Bone marrow (tissue), 2 donors: ENCODE measurements around the gene GTPBP4.

Experiments
- DNase-seq, 2 donors: peaks; one replicate each; lab custom pipeline; 2025; lab: John Stamatoyannopoulos, UW

The GTPBP4 gene

GRCh38 chr10:987870-988666 is at the start of gene GTPBP4:
TSS of gene GTPBP4 (plus strand) at chr10:988434. CDS start at chr10:988480, 46 bp downstream.
- DNase-seq, result peak; percentile 87 to 97

- no peak for DNase-seq
These were observed 49.1 kb upstream of the GTPBP4 start for GRCh38 chr10:938941-939678.

- no peak for DNase-seq
These were observed 44.8 kb upstream of the GTPBP4 start for GRCh38 chr10:943334-944033.

GRCh38 chr10:944034-944831 is 44.0 kb upstream of the GTPBP4 start:
- DNase-seq, result peak; percentile 44 to 96

GRCh38 chr10:945778-946177 is 42.5 kb upstream of the GTPBP4 start:
- no peak for DNase-seq

GRCh38 chr10:947051-947450 is 41.2 kb upstream of the GTPBP4 start:
- no peak for DNase-seq

DNA sequence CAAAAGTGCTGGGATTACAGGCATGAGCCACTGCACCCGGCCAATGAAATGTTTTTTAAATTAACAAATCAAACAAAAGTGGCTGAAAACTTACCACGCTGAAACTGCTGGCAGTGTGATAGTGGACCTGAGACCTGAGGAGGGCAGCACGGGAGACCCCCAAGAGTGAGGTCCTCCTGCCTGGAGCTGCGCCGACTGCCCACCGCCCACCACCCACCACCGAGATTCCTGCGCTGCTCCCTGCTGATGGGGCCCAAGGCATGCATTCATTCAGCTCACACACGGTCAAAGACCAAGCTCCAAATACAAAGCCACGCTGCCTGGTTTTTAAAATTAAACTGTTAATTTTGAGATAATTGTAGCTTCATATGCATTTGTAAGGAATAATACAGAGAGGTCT is 40.4 kb upstream of the GTPBP4 start:
- no peak for DNase-seq

- no peak for DNase-seq
These were observed 39.9 kb upstream of the GTPBP4 start for GRCh38 chr10:948347-948746.

DNA sequence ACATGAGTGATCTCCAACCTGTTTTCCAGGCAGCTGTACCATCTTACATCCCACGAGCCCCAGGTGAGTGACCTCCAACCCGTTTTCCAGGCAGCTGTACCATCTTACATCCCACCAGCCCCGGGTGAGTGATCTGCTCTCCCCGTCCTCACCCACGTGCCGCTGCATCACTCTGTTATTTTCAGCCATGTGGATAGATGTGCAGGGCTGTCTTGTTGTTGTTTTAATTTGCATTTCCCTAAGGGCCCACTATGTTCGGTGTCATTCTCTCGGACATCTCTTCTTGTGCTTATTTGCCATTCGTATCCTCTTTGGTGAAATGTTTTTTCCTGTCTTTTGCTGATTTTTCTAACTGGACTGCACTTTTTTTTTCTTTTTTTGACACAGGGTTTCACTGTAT is 38.8 kb upstream of the GTPBP4 start:
- no peak for DNase-seq

- DNase-seq, result no peak
These were observed 34.4 kb upstream of the GTPBP4 start for GRCh38 chr10:953836-954235.

DNA sequence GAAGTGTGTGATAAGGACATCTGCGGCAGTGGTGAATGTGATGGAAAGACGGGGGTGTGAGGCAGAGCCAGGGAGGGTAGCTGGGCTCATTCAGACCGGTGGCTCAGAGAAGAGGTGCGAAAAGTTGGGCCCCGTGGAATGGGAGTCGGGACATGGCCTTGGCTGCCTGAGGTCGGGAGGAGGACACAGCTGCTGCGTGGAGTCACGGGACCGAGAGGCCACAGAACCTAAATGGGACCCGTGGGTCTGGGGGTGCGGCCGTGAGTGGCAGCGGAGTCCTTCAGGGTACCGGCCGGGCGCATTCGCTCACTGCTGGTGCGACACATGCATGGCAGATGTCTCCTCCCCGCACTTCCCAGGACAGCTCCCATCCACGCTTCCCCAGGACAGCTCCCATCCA is 33.8 kb upstream of the GTPBP4 start:
- DNase-seq, result no peak

DNA sequence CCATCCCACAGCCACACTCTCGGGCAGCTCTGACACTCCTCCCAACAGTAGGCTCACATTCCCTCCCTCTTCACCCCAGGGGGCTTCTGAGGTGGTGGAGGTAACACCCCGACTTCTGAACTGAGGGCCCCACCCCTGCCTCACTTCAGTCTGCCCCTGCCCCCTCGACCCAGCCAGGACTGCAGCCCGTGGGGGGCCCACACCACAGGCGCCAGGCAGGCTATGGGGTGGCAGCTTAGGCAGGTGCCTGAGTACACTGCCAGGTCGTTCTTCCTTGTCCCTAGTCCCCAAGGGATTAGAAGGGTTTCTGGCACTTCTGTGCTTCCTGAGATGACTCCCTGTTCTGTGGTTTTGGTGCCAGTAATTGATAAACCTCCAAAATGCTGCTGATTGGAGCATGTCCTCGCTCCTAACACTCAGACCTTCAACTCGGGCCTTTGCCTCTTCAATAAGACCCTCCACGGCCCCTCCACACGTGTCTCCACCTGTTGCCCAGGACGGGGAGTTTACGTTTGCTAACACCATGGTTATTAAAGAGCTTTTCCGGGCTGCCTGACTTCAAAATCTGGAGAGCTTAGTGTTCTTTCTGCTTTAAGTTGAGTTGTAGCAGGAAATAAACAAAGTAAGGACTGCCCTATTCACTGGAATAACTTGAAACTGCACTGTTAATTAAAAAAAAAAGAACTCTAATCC is 33.0 kb upstream of the GTPBP4 start:
- DNase-seq, result no peak

- DNase-seq, result no peak
These were observed 32.4 kb upstream of the GTPBP4 start for GRCh38 chr10:955820-956217.

DNA sequence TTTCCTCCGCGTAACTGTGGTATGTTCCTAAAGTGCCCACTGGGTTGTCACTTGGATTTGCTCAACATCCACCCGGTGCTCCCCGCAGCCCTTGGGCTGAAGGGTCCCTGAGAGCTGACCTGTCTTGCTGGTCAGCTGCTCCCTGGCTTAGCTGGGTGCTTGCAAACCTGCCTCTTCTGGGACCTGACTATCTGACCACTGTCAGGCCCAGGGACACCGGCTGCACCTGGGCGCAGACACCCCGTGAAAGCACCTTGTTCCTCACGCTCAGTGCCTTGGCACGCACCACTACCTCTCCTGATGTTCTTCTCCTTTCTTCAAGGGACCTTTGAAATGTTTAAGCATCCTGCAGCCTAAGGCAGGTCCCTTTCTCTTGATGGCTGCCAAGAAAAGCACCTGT is 30.1 kb upstream of the GTPBP4 start:
- no peak for DNase-seq

- no peak for DNase-seq
These were observed 29.4 kb upstream of the GTPBP4 start for GRCh38 chr10:958856-959255.

DNA sequence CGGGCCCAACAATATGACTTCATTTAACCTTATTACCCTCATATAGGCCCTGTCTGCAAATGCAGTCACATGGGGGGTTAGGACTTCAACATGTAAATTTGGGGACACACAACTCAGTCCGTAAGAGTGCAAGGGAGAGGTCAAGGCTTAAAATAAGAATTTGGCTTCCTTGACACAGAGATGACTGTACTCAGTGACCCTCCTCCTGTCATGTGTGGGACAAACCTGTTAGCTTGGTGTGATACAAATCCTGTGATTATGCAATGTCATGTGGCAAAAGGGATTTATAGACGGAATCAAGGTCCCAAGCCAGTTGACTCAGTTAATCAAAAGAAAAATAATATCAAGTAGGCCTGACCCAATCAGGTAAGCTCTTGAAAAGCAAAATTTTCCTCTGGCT is 25.9 kb upstream of the GTPBP4 start:
- DNase-seq, result no peak

GRCh38 chr10:963186-963585 is 25.0 kb upstream of the GTPBP4 start:
- DNase-seq, result no peak

GRCh38 chr10:963655-964054 is 24.6 kb upstream of the GTPBP4 start:
- no peak for DNase-seq

DNA sequence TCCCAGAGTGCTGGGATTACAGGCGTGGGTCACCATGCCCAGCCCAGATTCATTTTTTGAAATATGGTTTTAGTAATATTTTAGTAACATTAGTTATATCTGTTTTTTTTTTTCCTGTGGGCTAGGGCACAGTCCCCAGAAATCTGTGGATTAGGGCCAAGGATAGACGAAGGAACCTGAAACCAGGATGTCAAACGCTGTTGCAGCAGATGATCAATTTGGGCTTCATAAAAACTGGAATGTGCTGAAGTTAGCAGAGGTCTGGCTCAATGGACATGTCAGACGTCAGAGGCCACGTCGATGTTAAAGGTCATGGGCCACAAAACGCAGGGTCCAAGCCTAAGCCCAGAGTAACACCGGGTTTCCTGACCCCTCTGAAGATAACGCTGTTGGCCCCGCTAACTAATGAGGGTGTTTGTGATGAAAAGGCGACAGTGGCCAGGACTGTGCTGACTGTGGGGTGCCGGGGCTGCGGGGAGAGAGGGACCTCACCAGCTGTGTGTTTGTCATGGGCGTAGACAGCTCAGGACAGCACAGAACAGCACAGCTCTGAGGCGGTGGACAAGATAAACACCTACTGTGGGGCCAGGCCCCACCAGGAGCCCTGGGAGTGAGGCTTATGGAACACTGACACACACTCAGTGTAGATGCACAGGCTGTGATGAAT is 23.8 kb upstream of the GTPBP4 start:
- DNase-seq, result no peak

DNA sequence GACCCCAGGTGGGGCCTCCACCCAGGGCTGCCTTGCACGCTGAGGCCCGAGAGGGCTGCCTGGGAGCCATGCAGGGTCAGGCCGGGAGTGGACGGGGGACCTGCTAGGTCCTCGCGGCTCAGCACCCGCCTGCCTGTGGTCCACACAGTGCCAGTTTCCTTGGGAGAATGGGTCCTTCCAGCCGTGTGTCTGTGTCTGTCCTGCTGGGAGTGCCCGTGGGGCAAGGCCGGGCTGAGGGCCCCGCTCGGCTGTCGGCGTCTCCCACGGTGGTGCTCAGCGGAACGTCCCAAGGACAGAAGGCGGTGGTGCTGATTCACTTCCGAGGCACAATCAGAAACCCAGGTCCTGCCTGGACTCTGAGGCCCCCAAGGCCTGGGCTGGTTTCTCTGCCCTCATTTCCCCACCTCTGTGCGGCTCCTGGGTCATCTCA is 23.2 kb upstream of the GTPBP4 start:
- no peak for DNase-seq
